Neural cell (in vitro differentiated cells): ENCODE measurements around the gene ERP44. TPM values are rescaled to one million over a fixed set of nuclear protein-coding genes. Genes with fewer than 3 reads are reported as not detected.

Experiments
- H2AFZ ChIP-seq: fragments of 200-600, 300-800 bp; sonication (generic), shearing (Covaris generic); 2 replicates; pipeline ENCODE4 v1.6.0; 2014; ENCODE audit warnings: low read depth, mild to moderate bottlenecking, antibody characterized with exemption, low read length, moderate library complexity
- H3F3A ChIP-seq: fragments of 200-600 bp; shearing (Covaris generic); 2 replicates; pipeline ENCODE4 v1.6.1; 2016; ENCODE audit warnings: mild to moderate bottlenecking, moderate library complexity, mixed read lengths, antibody characterized with exemption, low read length; ENCODE audit not compliant: insufficient read depth, poor library complexity, severe bottlenecking
- H3K27ac ChIP-seq: fragments of 200-600, 300-800 bp; sonication (generic), shearing (Covaris generic); 2 replicates; pipeline ENCODE4 v1.5.1; 2014; ENCODE audit warnings: mild to moderate bottlenecking, low read length, moderate library complexity
- H3K27me3 ChIP-seq: fragments of 300-800, 200-600 bp; sonication (generic), shearing (Covaris generic); 2 replicates; pipeline ENCODE4 v1.6.0; 2014; ENCODE audit warnings: mild to moderate bottlenecking, low read depth, low read length, moderate library complexity; ENCODE audit not compliant: insufficient read depth
- H3K36me3 ChIP-seq: fragments of 300-800, 200-600 bp; sonication (generic), shearing (Covaris generic); 2 replicates; pipeline ENCODE4 v1.5.1; 2014; ENCODE audit warnings: mild to moderate bottlenecking, antibody characterized with exemption, low read length, moderate library complexity; ENCODE audit not compliant: insufficient read depth
- H3K4me2 ChIP-seq: fragments of 300-800, 200-600 bp; sonication (generic), shearing (Covaris generic); 2 replicates; pipeline ENCODE4 v1.6.0; 2014; ENCODE audit warnings: mild to moderate bottlenecking, low read length
- H3K4me3 ChIP-seq: fragments of 300-800, 200-600 bp; sonication (generic), shearing (Covaris generic); 2 replicates; pipeline ENCODE4 v1.5.1; 2014; ENCODE audit warnings: mild to moderate bottlenecking, low read length, moderate library complexity
- H3K79me2 ChIP-seq: fragments of 200-600 bp; shearing (Covaris generic); replicated peaks from 2 replicates; pipeline ENCODE4 v1.6.0; 2014; ENCODE audit warnings: mild to moderate bottlenecking, low read length, moderate library complexity; ENCODE audit not compliant: insufficient read depth
- H3K9ac ChIP-seq: fragments of 300-800, 200-600 bp; sonication (generic), shearing (Covaris generic); 2 replicates; pipeline ENCODE4 v1.6.1; 2016; ENCODE audit warnings: mild to moderate bottlenecking, low read length, mixed read lengths
- H3K9me2 ChIP-seq: fragments of 200-600 bp; shearing (Covaris generic); 2 replicates; pipeline ENCODE4 v1.6.1; 2016; ENCODE audit warnings: mild to moderate bottlenecking, low read length, mixed read lengths; ENCODE audit not compliant: insufficient read depth
- H3K9me3 ChIP-seq: fragments of 200-600, 300-800 bp; sonication (generic), shearing (Covaris generic); 2 replicates; pipeline ENCODE4 v1.6.1; 2016; ENCODE audit warnings: mild to moderate bottlenecking, mixed run types, low read length, moderate library complexity, mixed read lengths
- H4K20me1 ChIP-seq: fragments of 200-600 bp; shearing (Covaris generic); 2 replicates; pipeline ENCODE4 v1.6.1; 2016; ENCODE audit warnings: mild to moderate bottlenecking, mixed run types; ENCODE audit not compliant: insufficient read depth
- CTCF ChIP-seq: fragments of 450-650 bp; IDR thresholded peaks from 2 replicates; pipeline ENCODE4 v1.5.1; 2014; ENCODE audit warnings: antibody characterized with exemption, mild to moderate bottlenecking, moderate library complexity; ENCODE audit not compliant: poor library complexity, severe bottlenecking
- EP300 ChIP-seq: fragments of 450-650 bp; conservative IDR thresholded peaks from 2 replicates; pipeline ENCODE4 v1.6.1; 2014; ENCODE audit warnings: antibody characterized with exemption, mild to moderate bottlenecking, moderate library complexity; ENCODE audit not compliant: poor library complexity, severe bottlenecking
- EZH2 ChIP-seq: fragments of 200-600, 300-800 bp; shearing (Covaris generic), sonication (generic); IDR thresholded peaks from 2 replicates; pipeline ENCODE4 v1.6.1; 2014; ENCODE audit warnings: antibody characterized with exemption, low read length, borderline replicate concordance, mild to moderate bottlenecking; ENCODE audit not compliant: insufficient read depth, poor library complexity, severe bottlenecking
- MXI1 ChIP-seq: fragments of 450-650 bp; conservative IDR thresholded peaks from 2 replicates; pipeline ENCODE4 v1.6.1; 2014; ENCODE audit warnings: antibody characterized with exemption, mild to moderate bottlenecking; ENCODE audit not compliant: poor library complexity, severe bottlenecking
- POLR2AphosphoS5 ChIP-seq: IDR thresholded peaks from 2 replicates; pipeline ENCODE4 v1.6.1; 2012
- RAD21 ChIP-seq: fragments of 450-650 bp; conservative IDR thresholded peaks from 2 replicates; pipeline ENCODE4 v1.6.1; 2014; ENCODE audit warnings: antibody characterized with exemption, mild to moderate bottlenecking, moderate library complexity
- REST ChIP-seq: IDR thresholded peaks from 2 replicates; pipeline ENCODE4 v1.6.1; 2012; ENCODE audit warnings: borderline replicate concordance
- SMC3 ChIP-seq: fragments of 450-650 bp; conservative IDR thresholded peaks from 2 replicates; pipeline ENCODE4 v1.6.1; 2014; ENCODE audit warnings: antibody characterized with exemption, mild to moderate bottlenecking, moderate library complexity; ENCODE audit not compliant: poor library complexity
- TAF1 ChIP-seq: IDR thresholded peaks from 2 replicates; pipeline ENCODE4 v1.6.1; 2012; ENCODE audit warnings: low read depth
- polyA plus RNA-seq: library from polyadenylated mRNA; depleted of rRNA; stranded (reverse); fragments of >200 nt; gene quantifications from 2 replicates; pipeline ENCODE4 v1.2.3, GENCODE V29; 2014

The ERP44 gene
- polyA plus RNA-seq, 1 donor from 2014 or later: 30.6 TPM

DNA sequence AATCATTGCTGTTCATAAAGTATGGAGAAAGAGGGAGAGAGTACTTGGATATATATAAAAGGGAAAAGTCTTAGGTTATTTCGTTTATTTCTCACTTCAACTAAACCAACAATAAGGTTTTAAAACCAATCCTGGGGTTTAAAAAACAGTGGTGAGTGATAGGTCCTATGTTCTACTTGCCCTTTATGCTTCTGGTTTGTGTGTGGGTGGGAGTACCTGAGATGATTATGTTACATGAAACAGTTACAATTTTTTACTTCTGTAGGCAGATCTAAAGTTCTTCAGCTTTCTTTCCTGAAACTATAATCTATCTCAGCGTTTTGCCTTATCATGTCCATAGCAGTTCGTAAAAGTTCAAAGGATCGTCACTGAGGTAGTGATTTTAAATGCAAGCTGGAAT, 143.2 kb downstream of the ERP44 start:
- no peak overlapping the region for H3K27ac ChIP-seq
- no peaks in the 10 kb centered on the region for H3K9me3 ChIP-seq
- no peaks in the 10 kb centered on the region for H3K9me2 ChIP-seq
- H4K20me1 ChIP-seq: no peaks in the 10 kb centered on the region
- no peaks in the 10 kb centered on the region for H3K27me3 ChIP-seq
- H3K36me3 ChIP-seq: no peaks in the 10 kb centered on the region
- H3K9ac ChIP-seq: no peak overlapping the region
- no peak overlapping the region for H3K4me3 ChIP-seq
- H3K79me2 ChIP-seq: no peaks in the 10 kb centered on the region
- no peaks in the 10 kb centered on the region for H3F3A ChIP-seq
- TF ChIP-seq CTCF (no peak), SMC3 (no peak), RAD21 (no peak), REST (no peak), EP300 (no peak), POLR2AphosphoS5 (no peak), EZH2 (no peak), TAF1 (no peak), MXI1 (no peak)
- H3K4me2 ChIP-seq: no peak overlapping the region
- no peak overlapping the region for H2AFZ ChIP-seq

DNA sequence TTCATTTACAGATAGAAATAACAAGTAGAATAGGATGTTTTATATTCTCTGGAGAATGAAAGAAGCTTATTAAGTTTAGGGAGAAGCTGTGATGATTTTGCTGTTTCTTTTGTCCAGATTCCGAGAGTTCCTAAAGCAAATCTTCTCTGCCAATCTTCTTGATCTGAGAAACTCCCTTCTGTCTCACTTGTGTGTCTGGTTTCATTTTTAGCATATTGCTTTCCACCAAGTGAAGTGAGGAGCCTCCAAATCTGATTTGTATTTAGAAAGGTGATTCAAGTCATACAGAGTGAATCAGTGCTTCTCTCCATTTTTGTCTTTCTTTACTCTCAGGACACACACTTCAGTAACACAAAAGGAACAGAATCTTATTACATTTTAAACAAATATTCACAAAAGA, 144.0 kb downstream of the ERP44 start:
- Histone ChIP-seq H3K9me2 (no peaks in the 10 kb centered on the region), H3F3A (no peaks in the 10 kb centered on the region), H3K4me2 (no peak overlapping the region), H2AFZ (no peak overlapping the region), H3K27me3 (no peaks in the 10 kb centered on the region), H3K9ac (no peak overlapping the region), H3K9me3 (no peaks in the 10 kb centered on the region), H3K79me2 (no peaks in the 10 kb centered on the region), H3K27ac (no peak overlapping the region), H4K20me1 (no peaks in the 10 kb centered on the region), H3K36me3 (no peaks in the 10 kb centered on the region), H3K4me3 (no peak overlapping the region)
- no peak for TF ChIP-seq EZH2
- no peak for TF ChIP-seq MXI1
- TF ChIP-seq SMC3: no peak
- TF ChIP-seq RAD21: no peak
- no peak for TF ChIP-seq REST
- TF ChIP-seq EP300: no peak
- no peak for TF ChIP-seq TAF1
- no peak for TF ChIP-seq POLR2AphosphoS5
- TF ChIP-seq CTCF: no peak
